NCI-H446 (cell line): Measurements from ENCODE around the gene CRYZ.
"Not testable (repeated sequence)": the region's sequence is repeated elsewhere in the genome, so short reads cannot be mapped to it uniquely, and the experiment has no call there.

ENCODE experiments used
- DNase-seq, 2 experiments: peaks; one replicate each; lab custom pipeline; 2025; lab: John Stamatoyannopoulos, UW

CRYZ gene

DNA sequence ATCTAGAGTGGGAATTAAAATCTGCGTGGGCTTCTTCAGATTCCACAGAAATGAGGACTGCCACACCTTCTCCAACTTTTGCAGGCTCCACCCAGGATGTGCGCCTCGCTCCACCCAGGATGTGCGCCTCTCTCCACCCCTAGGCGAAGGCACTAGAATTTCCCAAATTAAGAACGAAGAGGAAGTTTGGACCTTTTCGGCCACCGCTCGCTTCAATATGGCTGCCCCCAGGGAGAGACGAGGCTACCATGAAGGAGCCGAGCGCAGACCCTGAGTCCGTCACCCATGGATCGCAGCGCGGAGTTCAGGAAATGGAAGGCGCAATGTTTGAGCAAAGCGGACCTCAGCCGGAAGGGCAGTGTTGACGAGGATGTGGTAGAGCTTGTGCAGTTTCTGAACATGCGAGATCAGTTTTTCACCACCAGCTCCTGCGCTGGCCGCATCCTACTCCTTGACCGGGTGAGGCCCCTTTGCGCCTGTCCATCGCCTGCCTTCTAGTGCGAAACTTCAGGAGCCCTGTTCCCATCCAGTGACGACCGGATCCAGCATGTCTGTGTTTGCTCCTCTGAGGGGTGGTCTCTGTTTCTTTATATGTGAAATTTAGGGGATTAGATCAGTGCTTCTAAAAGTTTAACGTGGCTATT is at the start of gene CRYZ, which contains the start of gene TYW3:
Gene CRYZ (minus strand): TSS at position 91 of the 644 bp plus-strand sequence. CDS start 8,229 bp downstream, outside the sequence.
Gene TYW3 (plus strand): TSS at position 193 of the 644 bp plus-strand sequence. CDS start 93 bp downstream, at position 286.
- DNase-seq = peak; percentile 97 to 98

DNA sequence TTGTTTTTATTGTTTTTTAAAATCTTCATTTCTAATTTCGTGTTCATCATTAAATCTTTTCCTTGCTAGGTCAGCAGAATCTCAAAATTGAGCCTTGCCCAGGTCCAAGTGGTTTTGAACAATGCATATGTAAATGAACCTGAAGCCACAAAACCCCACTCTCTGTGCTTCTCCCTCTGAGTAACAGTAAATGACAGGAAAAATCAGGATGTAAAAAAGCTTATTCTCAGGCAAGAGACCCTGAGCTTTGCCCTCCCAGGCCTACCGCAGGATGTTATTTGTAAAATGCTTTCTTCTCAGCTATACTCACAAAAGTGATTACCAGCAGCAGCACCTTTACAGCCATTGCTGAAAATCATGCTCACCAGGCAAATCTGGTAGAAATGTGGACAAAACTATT is 47.7 kb upstream of the CRYZ start:
- DNase-seq = no peak

DNA sequence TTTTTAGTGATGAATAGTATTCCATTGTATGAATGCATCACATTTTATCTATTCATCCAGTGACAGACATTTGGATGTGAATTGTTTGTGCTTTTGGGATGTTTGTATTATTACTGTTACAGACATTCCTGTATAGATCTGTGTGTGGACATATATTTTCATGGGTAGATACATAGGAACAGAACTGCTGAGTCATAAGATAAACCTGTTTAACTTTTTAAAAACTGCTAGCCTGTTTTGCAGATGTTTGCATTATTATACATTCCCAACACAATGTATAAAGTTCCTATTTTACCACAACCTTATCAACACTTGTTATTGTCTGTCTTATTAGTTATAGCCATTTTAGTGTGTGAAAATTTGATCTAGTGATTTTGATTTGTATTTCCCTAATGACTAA is 46.9 kb upstream of the CRYZ start:
- DNase-seq = no peak

GRCh38 chr1:74777525-74777924 is 44.7 kb upstream of the CRYZ start:
- no peak for DNase-seq

GRCh38 chr1:74775735-74776134 is 42.9 kb upstream of the CRYZ start:
- DNase-seq = peak in 1 of 2 experiments; percentile 10

DNA sequence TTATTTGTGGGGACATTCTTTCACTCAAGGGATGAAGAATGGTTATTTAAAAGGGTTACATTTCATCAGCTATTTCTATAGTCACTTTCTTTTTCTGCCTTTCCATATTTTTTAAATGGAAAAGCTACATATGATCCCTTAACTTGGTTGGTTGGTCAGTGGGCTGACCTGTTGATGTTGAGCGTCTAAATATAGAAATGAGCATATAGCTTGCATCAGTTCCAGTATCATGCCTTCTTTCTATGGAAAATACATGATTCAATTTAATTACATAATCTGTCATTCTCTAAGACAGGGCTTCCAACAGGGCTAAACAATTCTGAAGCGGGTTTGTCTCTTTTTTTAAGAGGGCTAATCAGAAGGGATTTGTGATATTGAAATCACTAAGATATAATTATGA is 40.7 kb upstream of the CRYZ start:
- DNase-seq = no peak

DNA sequence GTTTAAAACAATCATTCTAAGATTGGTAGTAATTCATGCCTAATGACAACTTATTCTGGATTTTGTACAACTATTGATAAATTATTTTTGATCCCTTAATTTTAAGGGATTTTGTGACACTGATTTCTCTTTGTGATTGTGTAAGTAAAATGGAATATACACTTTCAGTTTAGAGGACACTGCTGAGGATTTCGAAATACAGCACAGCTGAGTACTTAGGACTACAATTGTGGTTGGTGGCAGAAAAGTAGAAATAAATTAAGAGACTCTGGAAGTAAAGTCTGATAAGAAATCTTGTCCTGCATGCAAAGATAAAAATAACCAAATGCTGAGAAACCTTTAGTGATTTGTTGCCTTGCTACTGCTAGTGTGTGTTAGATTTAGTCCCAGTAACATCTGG is 40.1 kb upstream of the CRYZ start:
- DNase-seq = no peak

DNA sequence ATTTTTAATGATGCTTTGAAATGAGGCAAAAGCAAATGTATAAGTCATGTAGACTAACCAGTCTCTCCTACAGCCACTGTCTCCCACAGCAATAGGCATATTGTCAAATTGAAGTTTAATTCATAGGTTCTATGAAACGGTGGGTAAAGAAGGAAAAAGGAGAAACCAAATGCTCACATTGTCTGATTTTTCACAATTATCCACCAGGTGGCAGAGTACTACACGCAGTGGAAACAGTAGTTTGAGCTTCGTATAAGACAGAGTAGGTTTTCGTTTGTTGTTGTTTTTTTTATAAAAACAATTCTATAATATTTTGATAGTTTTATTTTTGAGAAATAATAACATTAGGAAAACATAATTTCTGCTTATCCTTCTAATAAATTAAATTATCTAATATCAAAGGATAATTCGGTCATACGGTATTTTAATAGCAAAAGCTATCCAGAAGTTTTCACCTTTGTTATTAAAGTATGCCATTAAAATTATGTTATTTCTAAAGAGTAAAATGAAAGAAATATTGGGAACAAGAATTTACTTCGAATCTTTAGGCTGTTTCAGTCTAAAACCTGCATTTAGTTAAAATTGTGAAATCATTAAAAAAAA is 39.2 kb upstream of the CRYZ start:
- DNase-seq = peak; percentile 55 to 84

GRCh38 chr1:74767490-74767889 is 34.6 kb upstream of the CRYZ start:
- DNase-seq = no peak

DNA sequence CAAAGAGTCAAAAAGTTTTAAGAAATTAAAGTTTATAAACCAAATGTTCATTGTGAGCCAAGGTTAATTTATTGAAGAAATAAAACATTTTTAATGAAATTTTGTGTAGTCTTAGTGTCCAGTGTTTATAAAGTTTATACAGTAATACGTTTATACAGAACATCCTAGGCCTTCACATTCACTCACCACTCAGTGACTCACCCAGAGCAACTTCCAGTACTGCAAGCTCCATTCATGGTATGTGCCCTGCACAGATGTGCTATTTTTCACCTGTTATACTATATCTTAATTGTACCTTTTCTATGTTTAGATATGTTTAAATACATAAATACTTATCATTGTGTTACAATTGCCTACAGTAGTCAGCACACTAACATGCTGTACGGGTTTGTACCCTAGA is 33.7 kb upstream of the CRYZ start:
- no peak for DNase-seq

GRCh38 chr1:74763807-74764206 is 31.0 kb upstream of the CRYZ start:
- no peak for DNase-seq

GRCh38 chr1:74756650-74757049 is 23.8 kb upstream of the CRYZ start:
- not testable (repeated sequence) for DNase-seq

DNA sequence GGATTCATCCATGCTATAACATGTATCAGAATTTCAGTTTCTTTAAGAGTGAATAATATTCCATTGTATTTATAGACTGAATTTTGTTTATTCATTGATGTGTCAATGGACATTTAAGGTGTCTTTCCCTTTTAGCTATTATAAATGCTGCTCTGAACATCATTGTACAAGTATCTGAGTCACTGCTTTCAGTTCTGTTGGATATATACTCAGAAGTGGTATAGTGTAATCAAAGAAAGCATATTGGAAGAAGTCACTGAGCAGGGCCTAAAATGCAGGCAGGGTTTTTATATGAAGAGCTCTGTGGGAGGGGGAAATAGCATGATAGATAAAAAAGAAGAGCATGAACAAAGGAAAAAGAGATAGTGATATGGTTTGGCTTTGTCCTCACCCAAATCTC is 22.6 kb upstream of the CRYZ start:
- DNase-seq = no peak

DNA sequence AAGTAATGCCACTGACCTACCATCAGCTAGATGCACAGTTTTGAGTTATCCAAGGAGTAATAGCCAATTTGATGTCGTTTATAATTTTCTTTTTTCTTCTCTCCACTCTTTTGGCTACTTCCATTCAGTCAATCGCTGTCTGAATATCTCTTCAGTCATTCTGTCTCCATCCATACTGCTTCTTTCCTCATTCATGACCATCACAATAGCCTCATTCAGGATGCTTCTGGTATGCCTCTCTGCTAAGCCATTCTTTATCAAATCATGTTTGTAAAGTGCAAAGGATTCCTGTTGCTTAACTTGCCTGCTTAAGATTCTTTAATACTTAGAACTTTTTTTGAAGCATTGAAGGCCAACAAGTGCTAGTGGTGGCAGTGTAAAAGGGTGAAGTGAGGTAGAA is 20.3 kb upstream of the CRYZ start:
- no peak for DNase-seq

DNA sequence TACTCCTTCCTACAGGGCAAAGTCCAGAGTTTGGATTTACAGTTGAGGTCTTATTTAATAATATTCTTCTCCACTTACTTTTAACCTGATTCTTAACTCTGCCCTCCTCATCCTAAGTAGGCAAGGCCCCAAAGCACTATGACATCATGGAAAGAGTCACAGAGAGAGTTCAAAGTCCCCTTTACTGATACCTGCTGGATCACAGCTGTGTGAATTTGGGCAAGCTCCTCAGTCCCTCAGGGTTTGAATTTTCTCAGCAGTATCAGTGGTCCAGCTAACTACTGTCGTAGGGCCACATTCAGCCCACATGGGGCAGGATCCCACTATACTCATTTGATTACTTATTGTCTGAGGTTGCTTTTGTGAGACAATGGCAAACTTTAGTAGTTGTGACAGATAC is 16.1 kb upstream of the CRYZ start:
- DNase-seq = no peak

DNA sequence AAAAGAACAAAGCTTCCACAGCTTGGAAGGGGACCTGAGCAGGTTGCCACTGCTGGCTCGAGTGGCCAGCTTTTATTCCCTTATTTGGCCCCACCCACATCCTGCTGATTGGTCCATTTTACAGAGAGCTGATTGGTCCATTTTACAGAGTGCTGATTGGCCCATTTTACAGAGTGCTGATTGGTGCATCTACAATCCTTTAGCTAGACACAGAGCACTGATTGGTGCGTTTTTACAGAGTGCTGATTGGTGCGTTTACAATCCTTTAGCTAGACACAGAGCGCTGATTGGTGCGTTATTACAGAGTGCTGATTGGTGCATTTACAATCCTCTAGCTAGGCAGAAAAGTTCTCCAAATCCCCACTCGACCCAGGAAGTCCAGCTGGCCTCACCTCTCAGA is 12.4 kb upstream of the CRYZ start:
- DNase-seq = not testable (repeated sequence)

GRCh38 chr1:74740307-74740980 is 7.6 kb upstream of the CRYZ start:
- not testable (repeated sequence) for DNase-seq

DNA sequence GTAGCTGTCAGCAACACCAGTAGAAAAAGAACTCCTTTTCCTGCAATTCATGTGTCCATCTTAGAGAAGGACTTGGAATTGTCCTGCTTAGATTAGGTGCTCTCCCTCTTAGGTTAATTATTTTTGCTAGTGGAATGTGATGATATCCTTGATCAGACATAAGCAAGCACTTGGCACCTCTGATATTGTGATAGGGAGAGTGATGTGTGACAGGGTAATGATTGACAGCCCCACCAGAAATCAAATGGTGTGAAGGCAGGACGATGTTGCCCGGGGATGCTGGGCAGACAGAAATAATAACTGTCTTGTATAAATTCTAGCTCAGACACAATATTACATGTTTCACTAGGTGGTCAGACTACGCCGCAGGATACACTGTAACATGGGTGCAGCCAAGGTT is 4.5 kb upstream of the CRYZ start:
- no peak for DNase-seq

- peak; percentile 82 to 84 for DNase-seq
Measured at GRCh38 chr1:74733604-74734484, 994 bp upstream of the CRYZ start.

DNA sequence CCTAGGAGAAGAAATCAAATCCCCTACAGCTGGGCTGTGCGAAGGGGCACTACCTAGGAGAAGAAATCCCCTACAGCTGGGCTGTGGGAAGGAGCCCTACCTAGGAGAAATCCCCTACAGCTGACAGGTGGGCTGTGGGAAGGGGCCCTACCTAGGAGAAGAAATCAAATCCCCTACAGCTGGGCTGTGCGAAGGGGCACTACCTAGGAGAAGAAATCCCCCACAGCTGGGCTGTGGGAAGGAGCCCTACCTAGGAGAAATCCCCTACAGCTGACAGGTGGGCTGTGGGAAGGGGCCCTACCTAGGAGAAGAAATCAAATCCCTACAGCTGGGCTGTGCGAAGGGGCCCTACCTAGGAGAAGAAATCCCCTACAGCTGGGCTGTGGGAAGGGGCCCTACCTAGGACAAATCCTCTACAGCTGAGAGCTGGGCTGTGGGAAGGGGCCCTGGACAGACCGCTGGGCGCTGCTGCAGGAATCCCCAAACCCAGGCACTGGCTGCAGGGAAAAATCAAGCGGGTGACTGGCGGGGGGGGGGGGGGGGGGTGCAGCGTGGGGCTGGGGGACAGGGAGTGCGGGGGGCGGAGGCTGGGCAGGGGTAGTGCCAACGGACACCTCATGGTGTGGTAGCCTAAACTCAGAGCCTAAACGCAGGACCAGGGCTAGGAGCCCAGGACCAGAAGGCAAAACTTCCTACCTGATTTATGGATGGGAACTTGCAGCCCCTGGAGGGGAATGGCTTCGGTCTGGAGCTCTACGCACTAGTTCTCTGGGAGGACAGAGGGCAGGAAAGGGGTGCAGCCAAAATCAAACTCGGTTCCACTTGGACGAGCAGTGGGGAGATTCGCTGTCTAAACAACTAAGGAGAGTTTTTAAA is 541 bp downstream of the CRYZ start:
- DNase-seq = peak in 1 of 2 experiments; percentile 52

DNA sequence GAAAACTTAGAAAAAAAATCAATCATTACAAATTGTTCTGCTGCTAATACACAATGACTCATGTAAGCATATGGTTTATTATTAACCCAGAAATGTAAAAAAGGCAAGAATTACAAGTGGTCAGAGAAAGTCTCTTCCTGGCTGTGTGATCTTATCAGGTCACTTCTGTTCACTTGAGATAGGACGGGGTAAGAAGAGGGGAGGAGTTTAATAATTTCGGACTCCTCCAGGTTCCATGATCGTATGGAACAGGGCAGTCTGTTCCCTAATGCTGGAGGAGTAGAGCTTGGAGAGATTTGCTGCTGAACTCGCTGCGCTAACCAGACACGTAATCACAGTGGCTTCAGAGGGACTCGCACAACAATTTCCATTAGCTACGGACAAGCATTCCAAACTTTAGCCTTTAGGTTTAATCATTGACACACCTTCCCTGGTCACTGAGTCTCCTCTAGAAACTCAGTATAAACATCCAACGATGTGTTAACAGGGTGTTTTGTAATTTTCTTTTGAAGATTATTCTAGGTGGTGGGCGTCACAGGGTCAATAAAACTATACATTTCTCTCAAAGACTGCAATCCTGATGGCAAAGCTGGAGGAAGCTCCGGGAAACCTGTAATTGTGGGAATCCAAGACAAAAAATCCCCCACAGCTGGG is 1.3 kb downstream of the CRYZ start:
- DNase-seq = no peak
